ENCODE results near the gene CNN3. TPM values are rescaled to one million over a fixed set of nuclear protein-coding genes. Genes with fewer than 3 reads are reported as not detected.

CNN3 gene
- total RNA-seq, 4 donors from 2014 or later: 22.4 to 96.2 (median 59.7) TPM

DNA sequence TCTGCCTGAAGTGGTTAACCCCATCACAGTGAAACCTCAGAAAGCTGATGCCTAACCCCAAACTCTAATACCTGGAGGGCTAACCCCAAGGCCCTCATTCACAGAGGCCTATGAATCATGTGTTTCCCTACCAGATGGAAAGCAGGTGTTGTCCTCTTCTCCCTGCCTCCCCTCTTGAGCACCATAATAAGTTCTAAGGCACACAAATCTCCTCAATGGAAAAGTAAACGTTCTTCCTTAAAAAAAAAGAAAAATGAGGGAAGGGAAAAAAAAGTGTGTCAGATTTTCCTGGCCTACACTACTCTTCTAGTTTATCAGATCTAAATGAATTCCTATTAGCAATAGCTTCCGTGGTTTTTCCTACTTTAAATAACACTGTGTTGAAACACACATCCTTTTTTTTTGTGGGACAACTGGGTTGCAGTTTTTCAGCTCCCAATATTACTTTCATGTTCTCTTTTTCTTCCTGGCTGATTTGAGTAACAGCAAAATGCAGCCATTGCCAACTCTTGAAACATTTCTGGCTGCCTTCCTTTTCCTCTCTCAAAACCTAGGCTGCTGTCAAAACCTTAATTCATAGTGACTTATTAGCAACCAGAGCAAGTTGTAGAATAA lies 63.5 kb downstream of the CNN3 start:
- Histone ChIP-seq H3K9me3 (no peaks in the 10 kb centered on the region), H3K36me3 (no peaks in the 10 kb centered on the region), H3K27ac (peak overlapping the region; percentile 84 to 90 (median 88)), H3K4me1 (peaks cover 8 to 48% (median 16%) of the 10 kb centered on the region in 4 donors), H3K27me3 (no peaks in the 10 kb centered on the region), H3K4me3 (no peak overlapping the region)
- in situ Hi-C loops (cut with MboI; ENCODE audit: low pct_ligation_motif_present in 1 of 4, low pct_unique_long_range_greater_than_20kb in 1 of 4, low sequenced_read_pairs in 3 of 4) (loop anchor here in 3 of 4 donors (25.0 kb wide), 1 partner anchor 374 kb away; the partner anchor contains the start of gene RWDD3 (in 3 of the 3)), intact Hi-C loops (cut with DNase I; ENCODE audit: low total_unique reads) (no loop called here)
- TF ChIP-seq POLR2AphosphoS5 (IDR thresholded peaks at IDR 0.05): peak in 2 of 3 donors; percentile 22 to 49
- TF ChIP-seq POLR2A (IDR thresholded peaks at IDR 0.05): no peak
- WGBS, 2 donors (ENCODE audit: low coverage in 1 of 2): 8 to 21% methylated on average over 2 of the region's 2 CpGs
- no peak for DNase-seq

DNA sequence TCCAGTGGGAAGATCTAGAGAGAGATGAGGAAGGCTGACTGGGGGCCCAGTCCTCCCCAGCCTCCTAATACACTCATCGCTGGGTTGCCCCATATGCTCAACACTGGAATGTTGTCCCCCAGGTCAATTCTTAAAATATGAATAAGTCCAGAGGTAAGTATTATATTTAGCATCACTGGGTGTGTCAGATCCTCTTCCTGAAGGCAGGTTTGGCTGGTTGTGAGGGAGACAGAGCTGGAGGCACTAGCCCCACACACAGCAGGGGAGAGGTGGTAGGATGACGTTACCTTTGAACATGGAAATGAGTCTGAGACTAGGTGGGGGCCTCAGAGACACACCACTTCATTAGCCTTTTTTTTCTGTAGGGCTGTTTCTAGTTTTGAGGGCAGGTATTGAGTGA lies 64.2 kb downstream of the CNN3 start:
- Histone ChIP-seq H3K9me3 (no peaks in the 10 kb centered on the region), H3K27ac (peak overlapping the region; percentile 84 to 90 (median 88)), H3K36me3 (no peaks in the 10 kb centered on the region), H3K4me3 (no peak overlapping the region), H3K4me1 (peaks cover 8 to 48% (median 16%) of the 10 kb centered on the region in 4 donors), H3K27me3 (no peaks in the 10 kb centered on the region)
- WGBS, 2 donors (ENCODE audit: low coverage in 1 of 2): 100% methylated on average over 1 to 2 of the region's 2 CpGs
- intact Hi-C loops (cut with DNase I; ENCODE audit: low total_unique reads) (no loop called here), in situ Hi-C loops (cut with MboI; ENCODE audit: low pct_ligation_motif_present in 1 of 4, low pct_unique_long_range_greater_than_20kb in 1 of 4, low sequenced_read_pairs in 3 of 4) (loop anchor here in 3 of 4 donors (25.0 kb wide), 1 partner anchor 375 kb away; the partner anchor contains the start of gene RWDD3 (in 3 of the 3))
- DNase-seq: no peak
- TF ChIP-seq, protein P1, sequence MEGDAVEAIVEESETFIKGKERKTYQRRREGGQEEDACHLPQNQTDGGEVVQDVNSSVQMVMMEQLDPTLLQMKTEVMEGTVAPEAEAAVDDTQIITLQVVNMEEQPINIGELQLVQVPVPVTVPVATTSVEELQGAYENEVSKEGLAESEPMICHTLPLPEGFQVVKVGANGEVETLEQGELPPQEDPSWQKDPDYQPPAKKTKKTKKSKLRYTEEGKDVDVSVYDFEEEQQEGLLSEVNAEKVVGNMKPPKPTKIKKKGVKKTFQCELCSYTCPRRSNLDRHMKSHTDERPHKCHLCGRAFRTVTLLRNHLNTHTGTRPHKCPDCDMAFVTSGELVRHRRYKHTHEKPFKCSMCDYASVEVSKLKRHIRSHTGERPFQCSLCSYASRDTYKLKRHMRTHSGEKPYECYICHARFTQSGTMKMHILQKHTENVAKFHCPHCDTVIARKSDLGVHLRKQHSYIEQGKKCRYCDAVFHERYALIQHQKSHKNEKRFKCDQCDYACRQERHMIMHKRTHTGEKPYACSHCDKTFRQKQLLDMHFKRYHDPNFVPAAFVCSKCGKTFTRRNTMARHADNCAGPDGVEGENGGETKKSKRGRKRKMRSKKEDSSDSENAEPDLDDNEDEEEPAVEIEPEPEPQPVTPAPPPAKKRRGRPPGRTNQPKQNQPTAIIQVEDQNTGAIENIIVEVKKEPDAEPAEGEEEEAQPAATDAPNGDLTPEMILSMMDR (IDR thresholded peaks at IDR 0.05): no peak
- TF ChIP-seq POLR2A (IDR thresholded peaks at IDR 0.05): no peak
- TF ChIP-seq EP300 (IDR thresholded peaks at IDR 0.05; ENCODE audit: low read depth): no peak
- no peak for TF ChIP-seq POLR2AphosphoS5 (IDR thresholded peaks at IDR 0.05)

DNA sequence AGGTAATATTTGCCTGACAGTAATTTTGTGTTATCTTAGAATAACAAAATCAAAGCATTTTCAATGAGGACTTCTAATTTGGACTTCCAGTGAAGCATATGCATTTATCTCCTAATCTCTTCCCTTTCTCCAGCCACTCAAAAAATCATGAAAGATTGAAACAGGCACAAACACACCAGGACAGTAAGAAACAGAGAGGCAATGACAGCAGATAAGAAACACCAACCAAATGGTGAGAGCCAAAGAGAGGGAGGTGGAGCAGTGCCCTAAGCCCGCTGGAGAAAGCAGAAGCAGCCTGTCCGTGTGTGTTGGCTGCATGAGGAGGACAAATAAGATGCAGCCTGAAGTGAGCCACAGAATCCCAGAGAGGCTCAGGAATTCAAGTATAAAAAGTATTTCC lies 67.7 kb downstream of the CNN3 start:
- Histone ChIP-seq H3K36me3 (no peaks in the 10 kb centered on the region), H3K4me1 (peaks cover 13 to 41% (median 26%) of the 10 kb centered on the region in 4 donors), H3K27ac (no peak overlapping the region), H3K9me3 (no peaks in the 10 kb centered on the region), H3K27me3 (no peaks in the 10 kb centered on the region), H3K4me3 (no peak overlapping the region)
- no peak for DNase-seq
- TF ChIP-seq POLR2A (IDR thresholded peaks at IDR 0.05) (no peak), EP300 (IDR thresholded peaks at IDR 0.05; ENCODE audit: low read depth) (no peak), POLR2AphosphoS5 (IDR thresholded peaks at IDR 0.05) (no peak)
- TF ChIP-seq, protein P1 (IDR thresholded peaks at IDR 0.05): no peak
- intact Hi-C loops (cut with DNase I; ENCODE audit: low total_unique reads): no loop called here
- in situ Hi-C loops (cut with MboI; ENCODE audit: low pct_ligation_motif_present in 1 of 4, low pct_unique_long_range_greater_than_20kb in 1 of 4, low sequenced_read_pairs in 3 of 4): loop anchor here (10.0 to 25.0 kb wide), 2 partner anchors 186 to 378 kb away; partner anchors contain the start of gene RWDD3 (in 3 of the 4)
- WGBS, 2 donors (ENCODE audit: low coverage in 1 of 2): 62 to 70% methylated on average over 2 of the region's 2 CpGs

DNA sequence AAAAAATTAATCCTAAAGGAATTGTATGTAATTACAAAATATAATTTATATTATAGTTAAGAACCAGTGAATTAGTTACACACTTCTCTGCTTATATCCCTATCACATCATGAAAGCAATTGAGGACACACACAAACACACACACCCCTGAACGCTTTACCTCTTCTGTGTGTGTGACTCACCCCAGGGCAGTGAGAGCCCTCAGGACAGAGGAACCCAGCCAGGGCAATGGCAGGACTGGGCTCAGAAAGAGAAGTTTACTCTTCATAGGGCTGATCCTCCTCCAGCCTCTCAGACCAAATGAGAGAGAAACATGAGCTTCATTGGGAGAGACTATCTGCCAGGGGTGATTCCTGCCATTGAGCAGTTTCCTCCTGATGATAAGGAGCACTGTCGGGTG lies 68.6 kb downstream of the CNN3 start:
- no peaks in the 10 kb centered on the region for H3K9me3 ChIP-seq
- in situ Hi-C loops (cut with MboI; ENCODE audit: low pct_ligation_motif_present in 1 of 4, low pct_unique_long_range_greater_than_20kb in 1 of 4, low sequenced_read_pairs in 3 of 4) (loop anchor here (10.0 to 25.0 kb wide), 2 partner anchors 187 to 379 kb away; partner anchors contain the start of gene RWDD3 (in 3 of the 4)), intact Hi-C loops (cut with DNase I; ENCODE audit: low total_unique reads) (no loop called here)
- DNase-seq: no peak
- WGBS, 2 donors (ENCODE audit: low coverage in 1 of 2): 69% methylated on average over 2 of the region's 2 CpGs; no CpG with 5 or more reads in 1 of the 2 donors
- no peaks in the 10 kb centered on the region for H3K27me3 ChIP-seq
- no peak for TF ChIP-seq POLR2AphosphoS5 (IDR thresholded peaks at IDR 0.05)
- TF ChIP-seq POLR2A (IDR thresholded peaks at IDR 0.05): no peak
- TF ChIP-seq, protein P1 (IDR thresholded peaks at IDR 0.05): no peak
- no peak overlapping the region for H3K27ac ChIP-seq
- H3K4me3 ChIP-seq: no peak overlapping the region
- H3K4me1 ChIP-seq: peaks cover 13 to 38% (median 22%) of the 10 kb centered on the region in 4 donors
- H3K36me3 ChIP-seq: no peaks in the 10 kb centered on the region

Data from transverse colon (tissue), 4 donors.